Measurements from ENCODE around the gene CRYL1.
A peak's percentile ranks its signal among the peaks of the same experiment; 100 is the strongest.
"Not testable (repeated sequence)": the region's sequence is repeated elsewhere in the genome, so short reads cannot be mapped to it uniquely, and the experiment has no call there.

The CRYL1 gene

GRCh38 chr13:20451397-20451796 lies 74.3 kb downstream of the CRYL1 start:
- no peak for DNase-seq (ENCODE audit: low spot score)

- DNase-seq (ENCODE audit: low spot score): no peak
These were observed 77.2 kb downstream of the CRYL1 start for GRCh38 chr13:20448470-20448869.

- no peak for DNase-seq (ENCODE audit: low spot score)
These were observed 78.8 kb downstream of the CRYL1 start for GRCh38 chr13:20446900-20447299.

- DNase-seq (ENCODE audit: low spot score): no peak
These were observed 79.3 kb downstream of the CRYL1 start for GRCh38 chr13:20446405-20446804.

GRCh38 chr13:20442798-20443381 lies 82.8 kb downstream of the CRYL1 start:
- no peak for DNase-seq (ENCODE audit: low spot score)

GRCh38 chr13:20442375-20442774 lies 83.3 kb downstream of the CRYL1 start:
- no peak for DNase-seq (ENCODE audit: low spot score)

- peak; percentile 31 for DNase-seq (ENCODE audit: low spot score)
These were observed 83.8 kb downstream of the CRYL1 start for GRCh38 chr13:20441879-20442278.

GRCh38 chr13:20441056-20441455 lies 84.6 kb downstream of the CRYL1 start:
- DNase-seq (ENCODE audit: low spot score): no peak

- peak; percentile 30 for DNase-seq (ENCODE audit: low spot score)
These were observed 86.4 kb downstream of the CRYL1 start for GRCh38 chr13:20439261-20439660.

GRCh38 chr13:20438801-20439200 lies 86.9 kb downstream of the CRYL1 start:
- DNase-seq (ENCODE audit: low spot score): no peak

- DNase-seq (ENCODE audit: low spot score): no peak
These were observed 89.2 kb downstream of the CRYL1 start for GRCh38 chr13:20436505-20436904.

GRCh38 chr13:20435616-20436368 lies 89.9 kb downstream of the CRYL1 start:
- DNase-seq (ENCODE audit: low spot score): no peak

GRCh38 chr13:20434210-20434609 lies 91.4 kb downstream of the CRYL1 start:
- DNase-seq (ENCODE audit: low spot score): not testable (repeated sequence)

GRCh38 chr13:20431687-20432384 lies 93.8 kb downstream of the CRYL1 start:
- DNase-seq (ENCODE audit: low spot score): no peak

- no peak for DNase-seq (ENCODE audit: low spot score)
These were observed 94.6 kb downstream of the CRYL1 start for GRCh38 chr13:20431080-20431479.

- no peak for DNase-seq (ENCODE audit: low spot score)
These were observed 95.4 kb downstream of the CRYL1 start for GRCh38 chr13:20430296-20430695.

GRCh38 chr13:20429682-20430081 lies 96.0 kb downstream of the CRYL1 start:
- no peak for DNase-seq (ENCODE audit: low spot score)

- peak; percentile 25 for DNase-seq (ENCODE audit: low spot score)
These were observed 96.7 kb downstream of the CRYL1 start for GRCh38 chr13:20428666-20429644.

GRCh38 chr13:20426766-20427448 lies 98.8 kb downstream of the CRYL1 start:
- DNase-seq (ENCODE audit: low spot score): peak; percentile 30

GRCh38 chr13:20425819-20426219 lies 99.8 kb downstream of the CRYL1 start:
- no peak for DNase-seq (ENCODE audit: low spot score)

GRCh38 chr13:20424949-20425348 lies 100.7 kb downstream of the CRYL1 start:
- DNase-seq (ENCODE audit: low spot score): no peak

GRCh38 chr13:20424559-20424852 lies 101.2 kb downstream of the CRYL1 start:
- no peak for DNase-seq (ENCODE audit: low spot score)

Data from GM03348 (cell line).